Fibroblast of skin of right quadriceps (primary cell): Measurements from ENCODE around the gene ISM1.
A peak's percentile ranks its signal among the peaks of the same experiment; 100 is the strongest.

Experiments
- DNase-seq: peaks from one replicate; pipeline ENCODE4 v3.0.0-alpha.2; 2013

The ISM1 gene

GRCh38 chr20:13220904-13221297, at the start of gene ISM1:
Gene ISM1, plus strand, starts transcription at chr20:13221274. Its CDS starts 503 bp downstream, at chr20:13221777.
- no peak for DNase-seq

GRCh38 chr20:13173201-13173600, 47.9 kb upstream of the ISM1 start:
- DNase-seq: no peak

- no peak for DNase-seq
Measured at GRCh38 chr20:13174402-13174801, 46.7 kb upstream of the ISM1 start.

DNA sequence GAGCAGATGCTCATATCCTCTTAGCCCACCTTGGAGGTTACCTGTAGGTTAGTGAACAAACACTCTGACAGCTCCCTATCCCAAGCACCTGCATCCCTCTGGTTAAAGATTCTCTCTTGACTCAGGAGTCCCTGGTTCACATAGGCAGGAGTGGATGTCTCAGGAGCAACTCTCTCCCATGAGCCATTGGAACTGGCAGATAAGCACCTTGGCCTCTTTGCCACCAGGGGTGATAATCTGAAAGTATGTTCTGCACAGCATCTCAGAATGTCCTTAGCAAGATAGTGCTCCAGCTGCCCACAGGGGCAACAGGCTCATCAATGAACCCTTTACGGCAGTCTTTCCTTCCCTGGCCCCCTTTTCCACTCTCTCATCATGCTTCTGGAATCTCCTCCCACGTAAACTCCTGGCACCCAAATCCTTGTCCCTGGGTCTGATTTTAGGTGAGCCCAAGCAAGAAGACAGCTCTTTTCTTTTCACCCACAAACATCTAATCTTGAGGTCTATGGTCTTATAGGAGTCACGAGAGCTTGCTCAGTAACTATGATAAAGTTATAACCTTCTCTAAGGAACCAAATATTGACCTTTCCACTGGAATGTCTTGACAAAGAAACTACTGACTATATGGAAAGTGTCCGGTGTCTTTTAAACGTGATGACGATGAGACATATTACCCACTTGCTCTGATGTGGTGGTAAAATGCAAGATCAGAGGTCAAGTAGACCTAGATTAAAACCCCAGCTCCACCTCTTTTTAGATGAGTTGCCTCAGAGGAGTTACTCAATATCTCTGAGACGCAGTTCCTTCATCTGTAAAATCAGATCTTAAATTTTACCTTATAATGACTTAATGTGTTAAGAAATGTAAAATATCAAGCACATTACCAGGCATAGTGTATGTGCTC, 39.8 kb upstream of the ISM1 start:
- no peak for DNase-seq

DNA sequence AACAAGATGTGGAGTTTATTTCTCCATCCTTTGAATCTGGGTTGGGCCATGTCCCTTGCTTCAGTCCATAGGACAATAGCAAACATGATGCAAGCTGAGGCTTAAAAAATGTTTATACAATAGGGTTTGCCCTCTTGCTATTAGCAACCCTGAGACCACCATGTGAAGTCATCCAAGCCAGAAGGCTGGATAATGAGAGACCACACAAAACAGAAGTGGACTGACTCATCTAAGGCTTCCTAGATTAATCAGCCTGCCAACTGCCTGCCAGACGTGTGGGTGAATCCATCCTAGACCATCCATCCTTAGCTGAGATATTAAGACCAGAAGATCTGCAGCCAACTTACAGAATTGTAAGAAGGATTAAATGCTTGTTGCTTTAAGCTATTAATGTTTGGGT, 38.1 kb upstream of the ISM1 start:
- no peak for DNase-seq

DNA sequence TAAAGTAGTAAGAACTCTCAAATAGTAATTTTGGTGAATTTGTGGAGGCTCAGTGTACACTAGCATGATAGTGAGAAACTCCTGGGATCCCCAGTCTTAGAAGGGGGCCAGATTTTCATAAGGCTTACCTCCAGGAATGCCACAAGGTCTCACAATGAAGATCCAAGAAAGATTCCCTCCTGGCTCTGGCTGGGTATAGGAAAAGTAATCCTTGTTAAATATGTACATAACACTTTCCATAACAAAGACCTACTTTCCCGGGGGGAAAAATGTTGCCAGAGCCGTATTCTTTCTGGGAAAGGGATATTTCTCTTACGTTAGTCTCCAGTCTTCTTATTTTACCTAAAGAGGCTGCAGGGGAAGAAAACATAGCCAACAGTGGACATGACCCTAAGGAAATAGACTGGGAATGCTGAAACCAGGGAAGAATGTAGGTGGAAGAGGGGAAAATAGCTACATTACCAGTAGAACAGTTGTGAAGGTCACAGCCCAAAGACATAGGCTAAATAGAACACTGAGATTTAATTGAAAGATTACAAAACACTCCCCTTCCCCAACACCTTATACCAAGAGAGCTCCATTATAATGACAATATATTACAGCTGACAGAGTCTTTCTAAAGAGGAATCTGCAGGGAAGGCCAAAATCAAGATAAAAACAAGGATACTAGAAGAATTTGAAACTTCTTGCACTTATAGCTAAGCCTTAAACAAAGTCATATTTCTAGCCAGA, 34.9 kb upstream of the ISM1 start:
- no peak for DNase-seq

DNA sequence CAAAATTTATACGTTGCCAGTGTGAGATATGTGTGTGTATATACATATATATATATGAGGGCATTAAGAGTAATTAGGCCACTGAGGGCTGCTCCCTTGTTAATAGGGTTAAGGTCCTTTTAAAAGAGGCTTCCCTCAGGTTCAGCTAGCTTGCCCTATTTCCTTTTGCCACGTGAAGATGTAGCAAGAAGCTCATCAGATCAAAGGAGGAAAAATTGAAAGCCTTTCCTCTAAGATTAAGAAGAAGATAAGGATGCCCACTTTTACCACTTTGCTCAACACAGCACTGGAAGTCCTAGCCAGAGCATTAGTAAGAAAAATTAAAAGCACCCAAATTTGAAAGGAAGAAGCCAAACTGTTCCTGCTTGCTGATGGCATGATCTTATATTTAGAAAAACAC, 33.2 kb upstream of the ISM1 start:
- DNase-seq: no peak

GRCh38 chr20:13199279-13199678, 21.8 kb upstream of the ISM1 start:
- DNase-seq: no peak

- no peak for DNase-seq
Measured at GRCh38 chr20:13200767-13201500, 20.1 kb upstream of the ISM1 start.

- no peak for DNase-seq
Measured at GRCh38 chr20:13202565-13202964, 18.5 kb upstream of the ISM1 start.

- no peak for DNase-seq
Measured at GRCh38 chr20:13205425-13205824, 15.6 kb upstream of the ISM1 start.

DNA sequence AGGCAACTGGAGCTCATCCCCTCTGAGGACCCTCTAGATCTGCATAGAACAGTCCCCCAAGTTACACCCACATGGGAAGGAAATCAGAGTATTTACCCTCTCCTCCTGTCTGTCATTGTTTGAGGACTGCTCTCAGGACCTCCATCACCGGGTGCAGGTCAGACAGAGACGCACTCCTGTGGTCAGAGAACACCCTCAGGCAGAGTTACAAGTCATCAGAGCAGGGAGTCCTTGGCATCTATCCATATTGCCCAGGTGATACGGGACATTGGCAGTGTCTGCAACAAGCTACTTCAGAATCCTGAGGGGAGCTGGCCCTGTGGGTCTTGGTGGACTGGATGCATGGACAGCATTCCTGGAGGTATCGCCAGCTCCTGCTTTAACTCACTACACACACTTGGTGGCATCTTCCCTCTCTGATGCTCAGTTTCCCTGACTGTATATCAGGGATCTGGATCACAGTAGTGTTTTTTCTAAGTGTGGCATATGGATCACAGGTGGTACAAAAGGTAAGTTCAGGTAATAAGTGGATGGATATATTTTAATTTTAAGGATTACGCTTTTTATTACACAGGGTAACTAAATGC, 15.1 kb upstream of the ISM1 start:
- no peak for DNase-seq

GRCh38 chr20:13207016-13207415, 14.1 kb upstream of the ISM1 start:
- DNase-seq: no peak

GRCh38 chr20:13211956-13212618, 9.0 kb upstream of the ISM1 start:
- DNase-seq: no peak

- peak; percentile 80 for DNase-seq
Measured at GRCh38 chr20:13212750-13213149, 8.3 kb upstream of the ISM1 start.

DNA sequence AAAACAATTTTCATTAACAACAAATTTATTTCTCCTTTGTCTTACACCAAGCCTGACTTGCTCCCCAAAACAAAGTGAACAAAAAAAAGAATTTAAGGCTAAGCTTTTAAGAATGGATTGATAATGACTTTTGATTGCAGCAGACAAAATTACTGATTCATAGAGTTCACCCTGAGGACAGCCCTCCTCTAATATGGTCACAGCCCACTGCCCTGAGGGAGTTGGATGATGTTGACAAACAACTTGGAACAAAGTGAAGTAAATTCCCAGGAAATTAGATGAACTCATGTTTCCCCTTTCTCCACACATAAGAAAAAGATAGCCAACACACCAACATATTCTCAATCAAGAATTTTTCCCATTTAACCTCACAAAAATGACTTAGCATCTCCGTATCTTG, 7.7 kb upstream of the ISM1 start:
- peak; percentile 13 for DNase-seq

GRCh38 chr20:13216533-13216932, 4.5 kb upstream of the ISM1 start:
- DNase-seq: no peak

DNA sequence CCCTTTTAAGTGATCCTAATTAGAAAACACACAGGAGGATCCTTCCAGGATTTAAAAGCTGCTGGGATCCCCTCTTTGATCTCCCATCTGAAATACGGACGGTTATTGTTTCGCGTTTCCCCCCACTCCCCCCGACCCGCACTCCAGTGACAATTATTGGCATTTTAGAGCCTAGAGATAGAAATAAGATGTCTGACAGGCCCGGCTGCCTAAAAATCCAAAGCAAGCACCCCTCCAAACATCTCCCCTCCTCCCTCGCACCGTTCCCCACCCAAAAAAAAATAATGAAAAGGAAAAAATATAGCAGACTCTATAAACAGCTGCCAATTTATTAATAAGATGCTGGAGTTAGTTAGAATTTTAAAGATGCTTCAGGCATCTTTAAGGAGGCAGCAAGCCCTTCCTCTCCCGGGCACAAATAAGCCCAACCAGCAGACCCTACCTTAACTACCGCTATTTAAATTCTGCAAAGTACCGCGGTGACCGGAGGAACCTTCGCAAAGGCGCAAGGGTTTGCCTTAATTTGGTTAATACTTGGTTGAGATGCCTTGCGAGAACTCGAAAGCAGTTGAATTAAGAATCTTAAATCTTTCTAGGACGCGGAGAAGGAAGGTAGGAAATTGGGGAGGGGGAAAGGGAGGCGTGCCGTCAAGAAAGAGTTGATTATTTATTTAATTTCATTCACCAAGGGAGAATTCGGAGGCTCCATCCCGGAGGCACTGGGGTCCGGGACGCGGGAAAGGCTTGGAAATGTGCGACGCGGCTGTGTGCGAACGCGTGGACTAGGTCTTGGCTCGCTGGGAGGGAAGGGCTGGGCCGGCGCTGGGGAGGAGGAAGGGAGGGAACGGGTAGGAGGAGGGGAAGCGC, 1.5 kb upstream of the ISM1 start:
- no peak for DNase-seq

DNA sequence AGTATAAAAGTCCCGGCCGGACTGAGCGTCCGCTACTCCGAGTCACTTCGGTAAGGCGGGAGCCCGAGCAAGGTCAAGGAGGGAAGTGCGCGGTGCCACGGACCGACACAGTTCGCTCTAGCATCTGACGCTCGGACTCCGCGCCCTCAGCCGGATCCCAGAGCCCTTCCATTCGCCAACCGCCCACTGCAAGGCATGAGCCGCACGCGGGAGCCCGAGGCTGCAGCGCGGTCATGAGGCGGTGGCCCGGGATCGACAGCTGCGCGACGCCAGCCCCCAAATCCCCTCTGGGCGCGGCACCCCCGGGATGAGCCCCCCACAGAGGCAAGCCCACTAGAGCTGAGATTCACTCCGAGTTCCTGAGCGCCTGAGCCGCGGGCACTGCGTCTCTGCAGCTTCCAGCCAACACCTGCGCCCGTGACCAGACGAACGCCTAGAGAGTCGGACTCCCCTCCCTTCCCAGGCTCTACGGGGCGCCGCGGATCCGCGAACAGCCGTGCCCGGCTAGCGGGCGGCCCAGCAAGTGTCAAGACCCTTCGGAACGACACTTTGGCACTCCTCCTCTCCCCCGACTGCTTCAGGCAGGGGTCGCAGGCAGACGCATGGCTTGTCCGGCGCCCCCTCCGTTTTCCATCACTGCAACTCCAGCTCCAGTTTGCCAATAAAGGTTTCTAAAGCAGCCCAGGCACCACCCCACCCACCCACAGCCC, 725 bp upstream of the ISM1 start:
- no peak for DNase-seq

- DNase-seq: no peak
Measured at GRCh38 chr20:13221313-13221672, 219 bp downstream of the ISM1 start.
